Ascending aorta (tissue), 2 donors: Measurements from ENCODE around the gene TMEM50A. TPM values are rescaled to one million over a fixed set of nuclear protein-coding genes. Genes with fewer than 3 reads are reported as not detected.
"Not testable (repeated sequence)": the region's sequence is repeated elsewhere in the genome, so short reads cannot be mapped to it uniquely, and the experiment has no call there.

Experiments
- DNase-seq, 2 donors: peaks; one replicate each; pipeline ENCODE4 v3.0.0-alpha.2; 2019; ENCODE audit warnings: low spot score in 2 of 2
- H3K27ac ChIP-seq, 2 donors: fragments of 200-600 bp; sonication (generic); one replicate each; pipeline ENCODE4 v1.5.1; 2016 to 2017; ENCODE audit warnings: mild to moderate bottlenecking in 1 of 2
- H3K27me3 ChIP-seq: fragments of 200-600 bp; sonication (generic); one replicate; pipeline ENCODE4 v1.5.1; 2017
- H3K36me3 ChIP-seq, 2 donors: fragments of 200-600 bp; sonication (generic); one replicate each; pipeline ENCODE4 v1.5.1; 2016
- H3K4me1 ChIP-seq, 2 donors: fragments of 200-600 bp; sonication (generic); one replicate each; pipeline ENCODE4 v1.5.1; 2016 to 2017; ENCODE audit warnings: mild to moderate bottlenecking in 1 of 2
- H3K4me3 ChIP-seq, 2 donors: fragments of 200-600 bp; sonication (generic); one replicate each; pipeline ENCODE4 v1.5.1; 2016 to 2017; ENCODE audit warnings: mild to moderate bottlenecking in 1 of 2
- H3K9me3 ChIP-seq, 2 donors: fragments of 200-600 bp; sonication (generic); one replicate each; pipeline ENCODE4 v1.5.1; 2016
- intact Hi-C: fragments of 100-400 bp; cut with DNase I; formaldehyde crosslinking; loops from one replicate; pipeline ENCODE4 v1.15.1; 2023
- total RNA-seq: library from RNA; depleted of rRNA; stranded (reverse); fragments of >200 nt; gene quantifications from one replicate; pipeline ENCODE4 v1.1.0, GENCODE V29; 2016

The TMEM50A gene
- total RNA-seq, 1 donor from 2014 or later, result 143 TPM

- DNase-seq, H3K27ac ChIP-seq, H3K9me3 ChIP-seq, intact Hi-C loops, H3K4me3 ChIP-seq, H3K27me3 ChIP-seq, H3K36me3 ChIP-seq, H3K4me1 ChIP-seq: not testable (repeated sequence)
Observed at GRCh38 chr1:25309486-25309885, 28.6 kb upstream of the TMEM50A start.

GRCh38 chr1:25312806-25313470, 25.2 kb upstream of the TMEM50A start:
- H3K36me3 ChIP-seq, H3K27ac ChIP-seq, H3K4me1 ChIP-seq, H3K9me3 ChIP-seq, intact Hi-C loops, H3K27me3 ChIP-seq, H3K4me3 ChIP-seq, DNase-seq: not testable (repeated sequence)

- H3K4me3 ChIP-seq, H3K36me3 ChIP-seq, intact Hi-C loops, DNase-seq, H3K9me3 ChIP-seq, H3K27me3 ChIP-seq, H3K4me1 ChIP-seq: not testable (repeated sequence)
- H3K27ac ChIP-seq, result peak overlapping the region in 1 of 2 donors; percentile 16
Observed at GRCh38 chr1:25320314-25320938, 17.7 kb upstream of the TMEM50A start.

- H3K4me3 ChIP-seq, H3K36me3 ChIP-seq, H3K27ac ChIP-seq, H3K27me3 ChIP-seq, intact Hi-C loops, H3K9me3 ChIP-seq, H3K4me1 ChIP-seq, DNase-seq: not testable (repeated sequence)
Observed at GRCh38 chr1:25322127-25322526, 16.0 kb upstream of the TMEM50A start.

GRCh38 chr1:25324407-25324806, 13.7 kb upstream of the TMEM50A start:
- H3K4me3 ChIP-seq, H3K27ac ChIP-seq, H3K9me3 ChIP-seq, DNase-seq, H3K27me3 ChIP-seq, H3K4me1 ChIP-seq, H3K36me3 ChIP-seq, intact Hi-C loops: not testable (repeated sequence)

- intact Hi-C loops, H3K4me1 ChIP-seq, H3K36me3 ChIP-seq, H3K27me3 ChIP-seq, DNase-seq, H3K9me3 ChIP-seq, H3K4me3 ChIP-seq, H3K27ac ChIP-seq: not testable (repeated sequence)
Observed at GRCh38 chr1:25327864-25328790, 10.0 kb upstream of the TMEM50A start.

GRCh38 chr1:25328791-25329185, 9.3 kb upstream of the TMEM50A start:
- H3K4me1 ChIP-seq, H3K36me3 ChIP-seq, H3K27me3 ChIP-seq, intact Hi-C loops, DNase-seq, H3K4me3 ChIP-seq, H3K9me3 ChIP-seq, H3K27ac ChIP-seq: not testable (repeated sequence)

GRCh38 chr1:25329336-25329735, 8.8 kb upstream of the TMEM50A start:
- H3K27me3 ChIP-seq, intact Hi-C loops, H3K4me3 ChIP-seq, H3K9me3 ChIP-seq, H3K4me1 ChIP-seq, H3K27ac ChIP-seq, DNase-seq, H3K36me3 ChIP-seq: not testable (repeated sequence)

GRCh38 chr1:25329950-25330349, 8.2 kb upstream of the TMEM50A start:
- H3K4me3 ChIP-seq, H3K4me1 ChIP-seq, DNase-seq, intact Hi-C loops, H3K9me3 ChIP-seq, H3K27me3 ChIP-seq, H3K36me3 ChIP-seq, H3K27ac ChIP-seq: not testable (repeated sequence)

- Histone ChIP-seq H3K4me3 (peak overlapping the region; percentile 62 to 78), H3K4me1 (peaks cover 7 to 15% of the 10 kb centered on the region in 2 donors)
- H3K36me3 ChIP-seq, H3K9me3 ChIP-seq, H3K27ac ChIP-seq, intact Hi-C loops, H3K27me3 ChIP-seq, DNase-seq: not testable (repeated sequence)
Observed at GRCh38 chr1:25336922-25337354, 1.2 kb upstream of the TMEM50A start.

- not testable (repeated sequence) for DNase-seq, H3K9me3 ChIP-seq, H3K27me3 ChIP-seq, H3K36me3 ChIP-seq
- peak overlapping the region; percentile 98 to 100 for H3K27ac ChIP-seq
- peak overlapping the region; percentile 85 to 98 for H3K4me3 ChIP-seq
- intact Hi-C loops, result loop anchor here (2.0 kb wide), 3 partner anchors 91 to 105 kb away; partner anchors contain the start of genes MACO1, RSRP1 and SYF2
- H3K4me1 ChIP-seq, result peaks cover 7 to 15% of the 10 kb centered on the region in 2 donors
Observed at GRCh38 chr1:25337483-25338187, 499 bp upstream of the TMEM50A start.
